ENCODE results near the gene UBE2F. TPM values are rescaled to one million over a fixed set of nuclear protein-coding genes. Genes with fewer than 3 reads are reported as not detected.

Gene UBE2F
- total RNA-seq, 2 experiments from 2014 or later, result 19.9 to 27.1 TPM

DNA sequence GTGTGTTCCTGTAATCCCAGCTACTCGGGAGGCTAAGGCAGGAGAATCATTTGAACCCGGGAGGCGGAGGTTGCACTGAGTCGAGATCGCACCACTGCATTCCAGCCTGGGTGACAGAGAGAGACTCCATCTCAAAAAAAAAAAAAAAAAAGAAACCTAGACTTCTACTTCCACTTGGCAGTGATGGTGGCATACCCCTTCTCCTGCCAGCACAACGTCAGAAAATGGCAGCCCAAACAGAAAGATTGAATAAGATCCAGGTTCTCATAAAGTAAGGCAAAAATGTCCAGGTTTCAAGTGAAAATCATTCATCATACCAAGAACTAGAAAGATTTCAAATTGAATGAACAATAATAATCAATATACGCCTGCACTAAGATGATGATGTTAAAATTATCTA is 117.9 kb downstream of the UBE2F start:
- ChIA-PET POLR2A (no interaction called here), CTCF (ENCODE audit: unreplicated experiment) (no interaction called here)
- Histone ChIP-seq H3K36me3 (ENCODE audit: insufficient read depth, low read length) (peaks cover 51% of the 10 kb centered on the region), H3K4me3 (ENCODE audit: low read depth, low read length, poor library complexity, severe bottlenecking) (no peak overlapping the region), H3K4me1 (ENCODE audit: insufficient read depth, low read length, poor library complexity, severe bottlenecking) (peaks cover 10% of the 10 kb centered on the region), H3K79me2 (ENCODE audit: insufficient read depth, low read depth, low read length) (no peaks in the 10 kb centered on the region), H2AFZ (ENCODE audit: low read length) (no peak overlapping the region), H3K9me2 (ENCODE audit: insufficient read depth, low read length) (no peaks in the 10 kb centered on the region), H4K20me1 (ENCODE audit: insufficient read depth, low read length) (no peaks in the 10 kb centered on the region), H3K9me3 (ENCODE audit: low read length) (peaks cover 5% of the 10 kb centered on the region; the same call in 1 of the 2 replicates), H3K27ac (ENCODE audit: low read depth, low read length, poor library complexity, severe bottlenecking) (no peak overlapping the region), H3K4me2 (ENCODE audit: low read length) (no peak overlapping the region)
- no TSS peak for BruUV-seq (replicated peaks)
- TF ChIP-seq, protein P1, sequence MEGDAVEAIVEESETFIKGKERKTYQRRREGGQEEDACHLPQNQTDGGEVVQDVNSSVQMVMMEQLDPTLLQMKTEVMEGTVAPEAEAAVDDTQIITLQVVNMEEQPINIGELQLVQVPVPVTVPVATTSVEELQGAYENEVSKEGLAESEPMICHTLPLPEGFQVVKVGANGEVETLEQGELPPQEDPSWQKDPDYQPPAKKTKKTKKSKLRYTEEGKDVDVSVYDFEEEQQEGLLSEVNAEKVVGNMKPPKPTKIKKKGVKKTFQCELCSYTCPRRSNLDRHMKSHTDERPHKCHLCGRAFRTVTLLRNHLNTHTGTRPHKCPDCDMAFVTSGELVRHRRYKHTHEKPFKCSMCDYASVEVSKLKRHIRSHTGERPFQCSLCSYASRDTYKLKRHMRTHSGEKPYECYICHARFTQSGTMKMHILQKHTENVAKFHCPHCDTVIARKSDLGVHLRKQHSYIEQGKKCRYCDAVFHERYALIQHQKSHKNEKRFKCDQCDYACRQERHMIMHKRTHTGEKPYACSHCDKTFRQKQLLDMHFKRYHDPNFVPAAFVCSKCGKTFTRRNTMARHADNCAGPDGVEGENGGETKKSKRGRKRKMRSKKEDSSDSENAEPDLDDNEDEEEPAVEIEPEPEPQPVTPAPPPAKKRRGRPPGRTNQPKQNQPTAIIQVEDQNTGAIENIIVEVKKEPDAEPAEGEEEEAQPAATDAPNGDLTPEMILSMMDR (conservative IDR thresholded peaks at IDR 0.05; ENCODE audit: low read length), result no peak
- TF ChIP-seq EZH2phosphoT487 (IDR thresholded peaks at IDR 0.05; ENCODE audit: borderline replicate concordance, low read depth, low read length), result no peak
- DNase-seq (ENCODE audit: low spot score), result no peak
- intact Hi-C loops (cut with micrococcal nuclease; ENCODE audit: unreplicated experiment), result no loop called here

DNA sequence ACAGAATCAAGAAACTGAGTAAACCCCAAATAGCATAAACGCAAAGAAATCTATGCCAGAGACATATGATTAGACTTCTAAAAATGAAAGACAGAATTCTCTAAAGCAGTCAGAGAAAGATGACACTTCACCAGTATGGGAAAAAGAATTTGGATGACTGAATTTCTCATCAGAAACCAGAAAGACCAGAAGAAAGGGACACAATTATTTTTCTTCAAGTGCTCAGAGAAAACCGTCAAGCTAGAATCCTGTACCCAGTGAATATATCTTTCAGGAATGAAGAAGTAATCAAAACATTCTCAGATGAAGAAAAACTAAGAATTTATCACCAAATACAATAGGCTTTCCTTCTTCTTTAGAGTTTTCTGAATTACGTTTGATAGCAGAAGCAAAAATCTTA is 119.1 kb downstream of the UBE2F start:
- ChIA-PET CTCF (ENCODE audit: unreplicated experiment) (no interaction called here), POLR2A (interaction anchor here (1.0 to 1.1 kb wide), 2 partner anchors 13 to 23 kb away, joined by 3 read pairs; no protein-coding TSS in a partner anchor)
- TF ChIP-seq, protein P1 (conservative IDR thresholded peaks at IDR 0.05; ENCODE audit: low read length), result no peak
- no peak for TF ChIP-seq EZH2phosphoT487 (IDR thresholded peaks at IDR 0.05; ENCODE audit: borderline replicate concordance, low read depth, low read length)
- Histone ChIP-seq H4K20me1 (ENCODE audit: insufficient read depth, low read length) (no peaks in the 10 kb centered on the region), H3K79me2 (ENCODE audit: insufficient read depth, low read depth, low read length) (no peaks in the 10 kb centered on the region), H3K4me3 (ENCODE audit: low read depth, low read length, poor library complexity, severe bottlenecking) (no peak overlapping the region), H3K4me1 (ENCODE audit: insufficient read depth, low read length, poor library complexity, severe bottlenecking) (peaks cover 10% of the 10 kb centered on the region), H3K4me2 (ENCODE audit: low read length) (no peak overlapping the region), H3K9me2 (ENCODE audit: insufficient read depth, low read length) (no peaks in the 10 kb centered on the region), H3K27ac (ENCODE audit: low read depth, low read length, poor library complexity, severe bottlenecking) (no peak overlapping the region), H3K9me3 (ENCODE audit: low read length) (no peaks in the 10 kb centered on the region), H2AFZ (ENCODE audit: low read length) (no peak overlapping the region), H3K36me3 (ENCODE audit: insufficient read depth, low read length) (peaks cover 39% of the 10 kb centered on the region)
- intact Hi-C loops (cut with micrococcal nuclease; ENCODE audit: unreplicated experiment), result no loop called here
- no peak for DNase-seq (ENCODE audit: low spot score)
- BruUV-seq (replicated peaks), result TSS peak; percentile 20

DNA sequence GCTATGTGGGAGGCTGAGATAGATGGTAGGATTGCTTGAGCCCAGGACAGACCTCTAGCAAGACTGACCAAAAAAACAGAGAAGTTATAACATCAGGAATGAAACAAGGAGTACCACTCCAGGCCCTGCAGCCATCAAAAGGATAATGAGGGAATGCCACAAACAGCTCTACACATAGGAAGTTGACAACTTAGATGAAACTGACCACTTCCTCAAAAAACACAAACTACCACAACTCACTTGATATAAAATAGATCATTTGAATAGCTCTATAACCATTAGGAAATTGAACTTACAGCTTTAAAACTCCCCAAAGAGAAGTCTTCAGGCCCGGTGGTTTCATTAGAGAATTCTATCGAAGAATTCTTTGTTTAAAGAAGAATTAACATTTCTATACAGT is 120.4 kb downstream of the UBE2F start:
- no peak overlapping the region for H3K27ac ChIP-seq (ENCODE audit: low read depth, low read length, poor library complexity, severe bottlenecking)
- no peaks in the 10 kb centered on the region for H3K9me3 ChIP-seq (ENCODE audit: low read length)
- ChIA-PET POLR2A (interaction anchor here (0.7 to 2.3 kb wide), 4 partner anchors 11 to 471 kb away, joined by 3 to 12 read pairs (median 4); no protein-coding TSS in a partner anchor), CTCF (ENCODE audit: unreplicated experiment) (interaction anchor here (1.0 kb wide), 1 partner anchor 11 kb away, joined by 4 read pairs; no protein-coding TSS in a partner anchor)
- intact Hi-C loops (cut with micrococcal nuclease; ENCODE audit: unreplicated experiment), result no loop called here
- no TSS peak for BruUV-seq (replicated peaks)
- H3K4me3 ChIP-seq (ENCODE audit: low read depth, low read length, poor library complexity, severe bottlenecking), result no peak overlapping the region
- no peaks in the 10 kb centered on the region for H3K9me2 ChIP-seq (ENCODE audit: insufficient read depth, low read length)
- TF ChIP-seq EZH2phosphoT487 (IDR thresholded peaks at IDR 0.05; ENCODE audit: borderline replicate concordance, low read depth, low read length), result no peak
- TF ChIP-seq, protein P1 (conservative IDR thresholded peaks at IDR 0.05; ENCODE audit: low read length), result no peak
- no peak overlapping the region for H2AFZ ChIP-seq (ENCODE audit: low read length)
- 0 out of 2 replicates have a peak overlapping the region, but pooled peaks have one; percentile 8 for H3K4me2 ChIP-seq (ENCODE audit: low read length)
- peak; percentile 27 for DNase-seq (ENCODE audit: low spot score)
- peaks cover 26% of the 10 kb centered on the region for H3K36me3 ChIP-seq (ENCODE audit: insufficient read depth, low read length)
- H3K4me1 ChIP-seq (ENCODE audit: insufficient read depth, low read length, poor library complexity, severe bottlenecking), result peaks cover 10% of the 10 kb centered on the region
- H4K20me1 ChIP-seq (ENCODE audit: insufficient read depth, low read length), result no peaks in the 10 kb centered on the region
- H3K79me2 ChIP-seq (ENCODE audit: insufficient read depth, low read depth, low read length), result no peaks in the 10 kb centered on the region
